ENCODE data around the gene WDR4.
"Not testable (repeated sequence)": the region's sequence is repeated elsewhere in the genome, so short reads cannot be mapped to it uniquely, and the experiment has no call there.

WDR4 gene

DNA sequence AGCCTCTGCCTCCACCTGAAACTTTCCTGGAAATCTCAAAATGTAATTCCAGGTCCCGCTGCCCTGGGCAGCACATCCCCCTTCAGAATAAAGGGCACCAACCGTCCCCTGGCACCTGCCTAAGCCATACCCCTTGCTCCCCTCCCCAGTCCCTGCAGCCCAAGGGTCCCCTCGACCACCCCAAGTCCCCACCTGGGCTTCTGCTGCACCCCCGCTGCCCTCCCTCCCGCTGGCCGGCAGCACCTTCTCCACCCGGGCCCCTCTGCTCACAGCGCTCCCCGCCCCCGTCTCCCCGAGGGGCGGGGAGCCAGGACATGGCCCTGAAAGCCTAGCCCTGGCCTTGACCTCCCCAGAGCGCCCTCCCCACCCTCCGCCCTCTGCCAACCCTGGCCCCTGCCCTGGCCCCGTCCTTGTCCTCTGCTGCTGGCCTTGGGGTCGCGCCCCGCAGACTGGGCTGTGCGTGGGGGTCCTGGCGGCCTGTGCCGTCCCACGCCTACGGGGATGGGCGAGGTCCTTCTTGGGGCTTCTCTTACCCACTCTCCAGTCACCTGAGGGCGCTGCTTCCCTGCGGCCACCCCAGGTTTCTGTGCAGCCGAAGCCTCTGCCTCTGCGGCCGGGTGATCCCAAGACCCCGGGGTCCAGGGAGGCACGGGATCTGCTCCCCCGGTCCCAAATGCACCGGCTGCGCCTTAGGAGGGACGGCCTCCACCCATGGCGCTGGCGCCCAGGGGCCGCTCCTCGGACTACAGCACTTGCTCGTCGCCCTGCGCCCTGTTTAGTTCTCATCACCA lies 41.7 kb downstream of the WDR4 start:
- DNase-seq = no peak

DNA sequence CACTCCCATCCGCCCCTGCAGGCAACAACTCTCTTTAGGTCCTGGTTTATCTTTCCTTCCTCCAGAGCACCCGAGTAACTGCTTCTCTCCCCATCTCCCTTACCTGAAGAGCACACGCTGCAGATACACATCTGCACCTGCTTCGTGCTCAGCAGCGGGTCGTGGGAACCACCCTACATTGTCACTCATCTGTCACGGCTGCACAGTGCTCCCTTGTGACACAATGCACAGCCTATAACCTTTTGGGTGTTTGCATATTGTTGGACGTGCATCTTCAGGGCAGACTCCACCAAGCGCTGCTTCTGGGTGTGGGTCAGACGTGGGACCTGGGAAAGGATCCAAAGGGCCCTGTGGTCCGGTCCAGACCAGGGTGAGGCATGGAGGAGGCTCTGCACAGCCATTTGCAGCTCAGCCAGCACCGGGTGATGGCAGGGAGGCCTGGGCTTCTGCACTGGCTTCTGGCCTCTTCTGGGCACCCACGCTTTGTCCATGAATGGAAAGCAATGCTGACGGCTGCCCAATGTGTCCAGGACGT lies 42.5 kb downstream of the WDR4 start:
- no peak for DNase-seq

GRCh38 chr21:42836402-42836666 lies 43.0 kb downstream of the WDR4 start:
- no peak for DNase-seq

GRCh38 chr21:42835611-42836401 lies 43.5 kb downstream of the WDR4 start:
- DNase-seq = no peak

DNA sequence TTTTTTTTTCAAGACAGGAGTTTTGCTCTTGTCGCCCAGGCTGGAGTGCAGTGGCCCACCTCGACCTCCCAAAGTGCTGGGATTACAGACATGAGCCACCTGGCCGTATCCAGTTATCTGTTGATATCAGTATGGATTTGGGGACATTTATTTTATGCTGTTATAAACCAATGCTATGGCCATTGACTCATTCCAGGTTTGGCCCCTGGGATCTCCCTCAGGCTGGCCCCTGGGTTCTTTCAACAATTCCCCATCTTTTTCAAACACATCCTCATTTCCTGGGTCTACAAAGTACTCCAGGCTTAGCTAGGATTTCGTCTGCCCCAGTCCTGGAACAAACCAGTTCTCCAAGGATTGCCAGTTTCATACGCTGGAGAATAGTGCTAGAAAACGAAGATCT lies 44.1 kb downstream of the WDR4 start:
- DNase-seq = no peak

- DNase-seq = no peak
These were observed 44.6 kb downstream of the WDR4 start for GRCh38 chr21:42834726-42835191.

DNA sequence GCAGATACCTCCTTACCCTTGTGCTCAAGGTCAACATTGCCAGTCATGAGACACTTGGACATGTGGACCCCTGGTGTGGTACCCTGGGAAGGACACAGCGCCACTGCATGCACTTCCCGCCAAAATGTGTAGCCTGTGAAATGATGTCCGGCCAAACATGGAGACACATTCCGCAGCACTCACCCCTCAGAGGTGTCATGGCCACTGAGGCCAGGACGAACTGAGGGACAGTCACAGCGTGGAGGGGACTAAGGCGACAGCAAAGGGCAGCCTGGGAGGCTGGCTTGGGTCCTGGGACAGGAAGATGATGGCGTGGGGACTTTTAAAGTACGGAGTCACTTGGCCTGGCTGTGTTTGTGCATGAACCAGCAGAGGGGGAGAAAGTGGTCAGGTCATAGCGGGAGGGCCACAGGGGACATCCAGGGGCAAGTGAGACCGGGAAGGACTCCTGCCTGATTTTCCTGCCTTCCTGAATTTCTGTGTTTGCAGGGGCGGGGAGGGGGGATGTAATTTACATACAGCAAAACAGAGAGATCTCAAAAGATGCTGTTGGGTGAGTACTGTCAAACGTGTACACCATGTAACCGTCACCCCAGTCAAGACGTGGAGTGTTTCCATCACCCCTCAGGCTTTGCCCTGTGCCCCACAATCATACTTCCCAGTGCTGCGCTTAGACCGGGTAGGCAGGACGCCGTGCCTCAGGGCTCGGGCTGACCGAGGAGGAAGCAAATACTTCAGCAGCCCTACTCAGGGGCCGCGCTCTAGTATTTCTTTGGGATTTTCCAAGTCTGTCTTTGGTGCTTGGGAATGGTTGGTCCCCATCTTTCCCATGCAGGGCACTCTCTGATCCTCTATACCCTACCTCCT lies 45.2 kb downstream of the WDR4 start:
- DNase-seq = no peak

DNA sequence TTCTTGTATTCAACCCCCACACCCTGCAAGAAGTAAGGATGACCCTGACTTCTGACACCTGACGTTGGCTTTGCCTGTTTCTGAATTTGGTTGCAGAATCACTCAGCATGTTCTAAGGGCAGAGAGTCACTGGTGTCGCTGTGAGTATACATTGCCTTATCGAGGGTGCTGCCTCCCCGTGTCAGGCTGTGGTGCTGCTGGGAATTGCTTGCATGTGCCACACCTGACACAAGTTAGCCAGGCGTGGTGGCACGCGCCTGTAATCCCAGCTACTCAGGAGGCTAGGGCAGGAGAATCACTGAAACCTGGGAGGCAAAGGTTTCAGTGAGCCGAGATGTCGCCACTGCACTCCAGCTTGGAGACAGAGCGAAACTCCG lies 45.9 kb downstream of the WDR4 start:
- DNase-seq = peak in 2 of 5 donors; percentile 36 to 62

- not testable (repeated sequence) for DNase-seq
These were observed 47.1 kb downstream of the WDR4 start for GRCh38 chr21:42832321-42832630.

DNA sequence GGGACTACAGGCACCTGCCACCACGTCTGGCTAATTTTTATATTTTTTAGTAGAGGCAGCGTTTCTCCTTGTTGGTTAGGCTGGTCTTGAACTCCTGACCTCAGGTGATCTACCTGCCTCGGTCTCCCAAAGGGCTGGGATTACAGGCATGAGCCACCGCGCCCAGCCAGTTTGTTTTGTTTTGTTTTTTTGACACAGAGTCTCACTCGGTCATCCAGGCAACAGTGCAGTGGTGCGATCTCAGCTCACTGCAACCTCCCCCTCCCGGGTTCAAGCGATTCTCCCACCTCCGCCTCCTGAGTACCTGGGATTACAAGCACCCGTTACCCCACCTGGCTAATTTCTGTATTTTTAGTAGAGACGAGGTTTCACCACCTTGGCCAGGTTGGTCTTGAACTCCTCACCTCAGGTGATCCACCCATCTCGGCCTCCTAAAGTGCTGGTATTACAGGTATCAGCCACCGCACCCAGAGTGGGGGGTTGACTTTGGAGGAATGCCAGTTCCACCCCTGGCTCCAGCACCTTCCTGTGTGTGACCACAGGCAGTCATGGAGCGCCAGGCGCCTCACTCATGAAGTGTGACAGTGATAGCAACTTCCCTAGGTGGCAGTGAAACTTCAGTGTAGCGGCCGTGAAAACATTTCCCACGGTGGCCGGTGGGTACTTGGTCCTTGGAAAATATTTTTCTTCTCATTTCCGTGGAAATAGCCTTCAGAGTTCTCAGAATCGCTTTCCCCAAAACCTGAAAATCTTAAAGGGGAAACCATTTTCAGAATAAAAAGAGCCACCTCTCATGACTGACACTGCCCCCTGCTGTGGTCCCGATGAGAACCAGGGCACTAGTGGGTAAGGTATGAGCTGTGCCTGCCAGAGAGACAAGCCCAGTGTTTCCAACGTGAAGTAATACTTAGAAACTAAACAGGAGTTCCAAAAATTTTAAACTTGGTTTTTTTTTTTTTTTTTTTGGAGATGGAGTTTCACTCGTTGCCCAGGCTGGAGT lies 48.6 kb downstream of the WDR4 start:
- no peak for DNase-seq

GRCh38 chr21:42829954-42830353 lies 49.4 kb downstream of the WDR4 start:
- no peak for DNase-seq

- DNase-seq = no peak
These were observed 49.9 kb downstream of the WDR4 start for GRCh38 chr21:42829417-42829816.

DNA sequence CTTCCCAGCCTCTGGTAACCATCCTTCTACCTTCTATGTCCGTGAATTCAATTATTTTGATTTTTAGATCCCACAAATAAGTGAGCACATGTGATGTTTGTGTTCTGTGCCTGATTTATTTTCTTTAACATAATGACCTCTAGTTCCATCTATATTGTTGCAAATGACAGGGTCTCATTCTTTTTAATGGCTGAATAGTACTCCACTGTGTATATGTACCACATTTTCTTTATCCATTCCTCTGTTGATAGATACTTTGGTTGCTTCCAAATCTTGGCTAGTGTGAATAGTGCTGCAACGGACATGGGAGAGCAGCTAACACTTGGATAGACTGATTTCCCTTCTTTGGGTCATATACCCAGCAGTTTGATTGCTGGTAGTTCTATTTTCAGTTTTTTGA lies 51.8 kb downstream of the WDR4 start:
- DNase-seq = no peak

GRCh38 chr21:42820616-42821465 lies 58.5 kb downstream of the WDR4 start:
- no peak for DNase-seq

- no peak for DNase-seq
These were observed 59.3 kb downstream of the WDR4 start for GRCh38 chr21:42819861-42820615.

DNA sequence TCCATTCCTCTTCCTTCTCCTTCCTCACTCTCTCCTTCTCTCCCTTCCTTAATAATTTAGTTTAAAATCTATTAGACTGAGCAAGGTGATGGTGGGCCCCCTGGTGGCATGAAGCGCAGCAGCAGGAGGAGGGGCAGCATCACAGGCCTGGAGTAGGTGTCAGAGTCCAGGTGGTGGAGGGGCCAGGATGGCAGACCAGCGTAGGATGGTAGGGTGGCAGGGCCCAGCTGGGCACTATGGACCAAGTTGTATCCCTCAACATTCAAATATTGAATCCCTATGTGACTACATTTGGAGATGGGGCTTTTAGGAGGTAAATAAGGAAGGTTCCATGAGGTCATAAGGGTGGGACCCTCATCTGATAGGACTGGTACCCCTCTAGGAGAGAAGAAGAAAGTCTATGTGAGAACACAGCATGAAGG lies 61.0 kb downstream of the WDR4 start:
- peak; percentile 26 to 48 (median 37) for DNase-seq

DNA sequence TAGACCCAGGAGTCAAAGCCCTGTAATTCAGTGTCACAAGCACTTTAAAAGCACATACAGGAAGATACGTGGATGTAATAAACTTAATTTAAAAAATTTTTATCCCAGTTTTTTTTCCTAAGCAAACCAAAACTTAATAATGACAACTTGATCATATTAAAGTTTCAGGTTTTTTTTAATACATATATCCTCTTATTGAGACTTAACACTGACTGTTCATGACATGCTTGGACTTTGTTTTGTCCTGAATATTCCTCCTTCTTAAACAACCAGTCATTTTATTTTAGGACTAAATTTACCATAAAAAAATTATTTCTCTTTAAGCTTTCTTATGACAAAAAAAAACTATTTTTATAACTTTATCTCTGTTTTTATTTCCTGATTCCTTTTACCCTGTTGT lies 64.1 kb downstream of the WDR4 start:
- DNase-seq = no peak

DNA sequence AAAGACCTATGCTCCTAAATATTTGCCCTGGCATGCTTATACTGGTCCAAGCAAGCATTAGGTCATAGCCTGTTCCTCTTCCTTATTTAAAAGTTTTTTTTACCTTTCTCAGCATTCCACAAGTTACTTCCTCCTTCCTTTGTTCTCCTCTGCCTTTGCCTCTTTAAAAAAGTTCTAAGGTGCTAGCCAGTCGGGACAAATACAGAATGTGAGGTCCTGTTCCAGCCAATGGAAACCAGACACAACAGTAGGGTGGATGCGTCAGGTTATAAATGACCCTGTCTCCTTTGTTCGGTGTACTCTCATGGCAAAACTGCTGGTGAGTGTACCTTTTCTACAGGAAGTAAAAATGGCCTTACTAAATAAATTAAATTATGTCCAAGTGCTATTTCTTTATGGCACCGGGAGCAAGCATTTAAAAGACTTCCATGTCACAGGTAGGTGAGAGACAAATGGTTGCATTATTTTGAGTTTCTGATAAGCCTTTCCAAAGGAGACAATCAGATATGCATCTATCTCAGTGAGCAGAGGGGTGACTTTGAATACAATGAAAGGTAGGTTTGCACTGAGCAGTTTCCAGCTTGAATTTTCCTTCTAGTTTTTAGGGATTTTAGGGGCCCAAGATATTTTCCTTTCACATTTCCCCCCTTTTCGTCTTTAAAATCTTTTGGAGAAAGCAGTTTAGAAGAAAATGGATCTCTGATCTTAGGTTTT lies 66.7 kb downstream of the WDR4 start:
- DNase-seq = not testable (repeated sequence)

DNA sequence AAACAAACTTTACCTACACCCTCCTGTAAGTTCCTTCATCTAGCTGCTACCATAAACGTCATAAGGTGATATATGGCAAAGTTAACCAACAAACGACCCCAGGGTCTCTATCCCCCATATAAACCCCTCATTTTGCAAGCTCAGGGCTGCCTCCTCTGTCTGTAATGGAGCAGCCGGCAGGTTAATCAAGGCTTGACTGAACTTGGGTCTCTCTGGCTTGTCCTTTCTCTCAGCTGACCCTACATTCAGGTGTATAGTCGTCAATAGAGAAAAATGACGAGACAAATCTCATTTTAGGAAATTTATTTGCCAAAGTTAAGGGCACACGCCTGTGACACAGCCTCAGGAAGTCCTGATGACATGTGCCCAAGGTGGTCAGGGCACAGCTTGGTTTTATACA lies 67.4 kb downstream of the WDR4 start:
- no peak for DNase-seq

All from T-helper 1 cell (primary cell).